ENCODE measurements around the gene EAF2. TPM values are rescaled to one million over a fixed set of nuclear protein-coding genes. Genes with fewer than 3 reads are reported as not detected.

Gene EAF2
- total and polyA plus RNA-seq, 8 donors: 2.9 to 8.6 (median 4.0) TPM

GRCh38 chr3:121818578-121818977 is 16.4 kb upstream of the EAF2 start:
- ATAC-seq: no peak
- 87 to 89% methylated on average over 2 of the region's 2 CpGs for WGBS, 2 donors
- no peak for FAIRE-seq
- no peaks in the 10 kb centered on the region for H3K27me3 ChIP-seq
- no peak for DNase-seq
- intact Hi-C loops (cut with DNase I): no loop called here
- no peak overlapping the region for H3K4me3 ChIP-seq
- H3K9me3 ChIP-seq: no peaks in the 10 kb centered on the region
- H3K4me1 ChIP-seq: no peaks in the 10 kb centered on the region
- H3K36me3 ChIP-seq: peaks cover 0 to 7% (median 6%) of the 10 kb centered on the region in 3 donors
- H3K27ac ChIP-seq: no peak overlapping the region
- TF ChIP-seq, protein P1, sequence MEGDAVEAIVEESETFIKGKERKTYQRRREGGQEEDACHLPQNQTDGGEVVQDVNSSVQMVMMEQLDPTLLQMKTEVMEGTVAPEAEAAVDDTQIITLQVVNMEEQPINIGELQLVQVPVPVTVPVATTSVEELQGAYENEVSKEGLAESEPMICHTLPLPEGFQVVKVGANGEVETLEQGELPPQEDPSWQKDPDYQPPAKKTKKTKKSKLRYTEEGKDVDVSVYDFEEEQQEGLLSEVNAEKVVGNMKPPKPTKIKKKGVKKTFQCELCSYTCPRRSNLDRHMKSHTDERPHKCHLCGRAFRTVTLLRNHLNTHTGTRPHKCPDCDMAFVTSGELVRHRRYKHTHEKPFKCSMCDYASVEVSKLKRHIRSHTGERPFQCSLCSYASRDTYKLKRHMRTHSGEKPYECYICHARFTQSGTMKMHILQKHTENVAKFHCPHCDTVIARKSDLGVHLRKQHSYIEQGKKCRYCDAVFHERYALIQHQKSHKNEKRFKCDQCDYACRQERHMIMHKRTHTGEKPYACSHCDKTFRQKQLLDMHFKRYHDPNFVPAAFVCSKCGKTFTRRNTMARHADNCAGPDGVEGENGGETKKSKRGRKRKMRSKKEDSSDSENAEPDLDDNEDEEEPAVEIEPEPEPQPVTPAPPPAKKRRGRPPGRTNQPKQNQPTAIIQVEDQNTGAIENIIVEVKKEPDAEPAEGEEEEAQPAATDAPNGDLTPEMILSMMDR (IDR thresholded peaks at IDR 0.05): no peak

- TF ChIP-seq, protein P1 (IDR thresholded peaks at IDR 0.05): no peak
- FAIRE-seq (no peak), ATAC-seq (no peak), DNase-seq (no peak)
- H3K27me3 ChIP-seq: no peaks in the 10 kb centered on the region
- no peak overlapping the region for H3K4me3 ChIP-seq
- H3K27ac ChIP-seq: no peak overlapping the region
- H3K36me3 ChIP-seq: peaks cover 0 to 13% (median 7%) of the 10 kb centered on the region in 3 donors
- no peaks in the 10 kb centered on the region for H3K9me3 ChIP-seq
- WGBS, 2 donors: 94 to 96% methylated on average over 3 of the region's 3 CpGs
- intact Hi-C loops (cut with DNase I): no loop called here
- H3K4me1 ChIP-seq: no peaks in the 10 kb centered on the region
These were observed 15.8 kb upstream of the EAF2 start for GRCh38 chr3:121819236-121819635.

- H3K27ac ChIP-seq: no peak overlapping the region
- intact Hi-C loops (cut with DNase I): no loop called here
- TF ChIP-seq, protein P1 (IDR thresholded peaks at IDR 0.05): no peak
- H3K27me3 ChIP-seq: no peaks in the 10 kb centered on the region
- H3K4me3 ChIP-seq: no peak overlapping the region
- no peak for DNase-seq
- H3K4me1 ChIP-seq: peaks cover 0 to 3% (median 3%) of the 10 kb centered on the region in 3 donors
- no peaks in the 10 kb centered on the region for H3K9me3 ChIP-seq
- no peak for ATAC-seq
- H3K36me3 ChIP-seq: peaks cover 4 to 34% (median 13%) of the 10 kb centered on the region in 3 donors
- FAIRE-seq: no peak
- 75 to 80% methylated on average over 2 of the region's 2 CpGs for WGBS, 2 donors
These were observed 13.4 kb upstream of the EAF2 start for GRCh38 chr3:121821421-121822199.

DNA sequence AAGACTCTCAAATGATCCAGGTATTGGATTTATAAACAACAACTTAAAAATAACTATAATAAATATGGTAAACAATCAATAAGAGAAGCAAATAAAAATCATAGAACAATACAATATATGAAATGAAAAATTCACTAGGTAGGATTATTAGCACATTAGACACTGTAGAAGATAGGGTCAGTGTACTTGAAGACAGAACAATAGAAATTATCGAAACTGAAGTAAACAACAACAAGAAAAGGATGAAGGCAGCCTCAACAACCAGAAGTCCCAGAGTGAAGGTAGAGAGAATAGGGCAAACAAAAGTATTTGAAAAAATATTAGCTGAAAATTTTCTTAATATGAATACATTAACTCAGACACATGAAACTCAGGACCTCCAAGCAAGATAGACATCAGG is 12.0 kb upstream of the EAF2 start:
- Histone ChIP-seq H3K36me3 (peaks cover 4 to 41% (median 14%) of the 10 kb centered on the region in 3 donors), H3K27ac (no peak overlapping the region)
- FAIRE-seq: peak; percentile 65

More for the DNA sequence above, 12.0 kb upstream of the EAF2 start:
- Histone ChIP-seq H3K4me3 (no peak overlapping the region), H3K9me3 (no peaks in the 10 kb centered on the region), H3K4me1 (peaks cover 0 to 3% (median 3%) of the 10 kb centered on the region in 3 donors), H3K27me3 (no peaks in the 10 kb centered on the region)
- 97 to 98% methylated on average over 1 of the region's 1 CpG for WGBS, 2 donors
- no peak for ATAC-seq
- intact Hi-C loops (cut with DNase I): no loop called here
- TF ChIP-seq, protein P1 (IDR thresholded peaks at IDR 0.05): no peak
- no peak for DNase-seq

Measured in pancreas (tissue), 10 donors.